Ectodermal cell (in vitro differentiated cells): Measurements from ENCODE around the gene CAMK2N1. TPM values are rescaled to one million over a fixed set of nuclear protein-coding genes. Genes with fewer than 3 reads are reported as not detected.
"Not testable (repeated sequence)": the region's sequence is repeated elsewhere in the genome, so short reads cannot be mapped to it uniquely, and the experiment has no call there.

Source experiments
- H3K27ac ChIP-seq: 2 replicates; pipeline ENCODE4 v1.7.0; 2013; ENCODE audit warnings: mild to moderate bottlenecking, low read depth, low read length; ENCODE audit not compliant: insufficient read depth, poor library complexity, severe bottlenecking
- H3K27me3 ChIP-seq: 2 replicates; pipeline ENCODE4 v1.7.0; 2013; ENCODE audit warnings: mild to moderate bottlenecking, low read length; ENCODE audit not compliant: insufficient read depth, control insufficient read depth, poor library complexity, severe bottlenecking
- H3K36me3 ChIP-seq: one replicate; pipeline ENCODE4 v1.7.0; 2013; ENCODE audit warnings: low read length; ENCODE audit not compliant: control insufficient read depth, insufficient read depth
- H3K4me1 ChIP-seq: one replicate; pipeline ENCODE4 v1.7.0; 2013; ENCODE audit warnings: low read length; ENCODE audit not compliant: control insufficient read depth, insufficient read depth
- H3K4me3 ChIP-seq: 2 replicates; pipeline ENCODE4 v1.7.0; 2013; ENCODE audit warnings: low read depth, low read length, control low read depth; ENCODE audit not compliant: insufficient read depth
- H3K9me3 ChIP-seq: 2 replicates; pipeline ENCODE4 v1.7.0; 2013; ENCODE audit warnings: mild to moderate bottlenecking, low read length, moderate library complexity; ENCODE audit not compliant: control insufficient read depth
- WGBS, 2 experiments: methylation state at CpG; one replicate each; pipeline ENCODE4 v1.1.7; 2013; ENCODE audit warnings: missing lambda C conversion rate in 2 of 2; 5-methylcytosine and 5-hydroxymethylcytosine counted together
- polyA plus RNA-seq, 4 experiments: library from polyadenylated mRNA; stranded (reverse); fragments of 50-300 nt; gene quantifications; one replicate each; pipeline ENCODE4 v1.2.3, GENCODE V29; 2013

Gene CAMK2N1
- 39.7 TPM for polyA plus RNA-seq (2013, experiment 1 of 4)
- polyA plus RNA-seq (2013, experiment 2 of 4) = 37.5 TPM
- polyA plus RNA-seq (2013, experiment 3 of 4) = 43.3 TPM
- 42.8 TPM for polyA plus RNA-seq (2013, experiment 4 of 4)

- peaks cover 45% of the 10 kb centered on the region for H3K27me3 ChIP-seq
- WGBS, 2 experiments = 1% methylated on average over 104 of the region's 104 CpGs
- peak within 1 kb of the TSS; percentile 69 for H3K27ac ChIP-seq
- peaks cover 17% of the 10 kb centered on the region for H3K4me1 ChIP-seq
- H3K4me3 ChIP-seq = peak within 1 kb of the TSS; percentile 84
- no peaks in the 10 kb centered on the region for H3K36me3 ChIP-seq
- H3K9me3 ChIP-seq = no peaks in the 10 kb centered on the region
Observed at GRCh38 chr1:20485527-20486456, at the start of gene CAMK2N1. Gene CAMK2N1 (minus strand): TSS chr1:20486210. CDS start chr1:20485379, 831 bp downstream.

GRCh38 chr1:20534659-20535417, 48.8 kb upstream of the CAMK2N1 start:
- no peak overlapping the region for H3K4me3 ChIP-seq
- no peaks in the 10 kb centered on the region for H3K4me1 ChIP-seq
- WGBS, 2 experiments = 72 to 73% methylated on average over 12 of the region's 12 CpGs
- no peak overlapping the region for H3K27ac ChIP-seq
- H3K27me3 ChIP-seq = peaks cover 36% of the 10 kb centered on the region
- H3K36me3 ChIP-seq = no peaks in the 10 kb centered on the region
- no peaks in the 10 kb centered on the region for H3K9me3 ChIP-seq

GRCh38 chr1:20533635-20534034, 47.6 kb upstream of the CAMK2N1 start:
- WGBS, 2 experiments = 78 to 84% methylated on average over 4 of the region's 4 CpGs
- Histone ChIP-seq H3K4me1 (no peaks in the 10 kb centered on the region), H3K36me3 (no peaks in the 10 kb centered on the region), H3K27ac (no peak overlapping the region), H3K4me3 (no peak overlapping the region), H3K27me3 (peaks cover 31% of the 10 kb centered on the region), H3K9me3 (no peaks in the 10 kb centered on the region)

- 77 to 79% methylated on average over 6 of the region's 6 CpGs for WGBS, 2 experiments
- H3K9me3 ChIP-seq = no peaks in the 10 kb centered on the region
- H3K27ac ChIP-seq = no peak overlapping the region
- H3K4me3 ChIP-seq = no peak overlapping the region
- H3K4me1 ChIP-seq = no peaks in the 10 kb centered on the region
- H3K36me3 ChIP-seq = no peaks in the 10 kb centered on the region
- peaks cover 24% of the 10 kb centered on the region for H3K27me3 ChIP-seq
Observed at GRCh38 chr1:20530901-20531300, 44.9 kb upstream of the CAMK2N1 start.

- Histone ChIP-seq H3K9me3 (no peaks in the 10 kb centered on the region), H3K27ac (no peak overlapping the region), H3K36me3 (no peaks in the 10 kb centered on the region), H3K4me1 (no peaks in the 10 kb centered on the region), H3K27me3 (peaks cover 24% of the 10 kb centered on the region), H3K4me3 (no peak overlapping the region)
- WGBS, 2 experiments = 77 to 84% methylated on average over 8 of the region's 8 CpGs
Observed at GRCh38 chr1:20530306-20530705, 44.3 kb upstream of the CAMK2N1 start.

GRCh38 chr1:20528221-20528620, 42.2 kb upstream of the CAMK2N1 start:
- Histone ChIP-seq H3K27ac (no peak overlapping the region), H3K4me3 (no peak overlapping the region), H3K4me1 (no peaks in the 10 kb centered on the region), H3K36me3 (no peaks in the 10 kb centered on the region), H3K9me3 (no peaks in the 10 kb centered on the region), H3K27me3 (peaks cover 17% of the 10 kb centered on the region)
- WGBS, 2 experiments = 72 to 74% methylated on average over 7 of the region's 7 CpGs

GRCh38 chr1:20526267-20526666, 40.3 kb upstream of the CAMK2N1 start:
- Histone ChIP-seq H3K27me3 (peaks cover 17% of the 10 kb centered on the region), H3K4me1 (no peaks in the 10 kb centered on the region), H3K36me3 (no peaks in the 10 kb centered on the region), H3K27ac (no peak overlapping the region), H3K4me3 (no peak overlapping the region), H3K9me3 (no peaks in the 10 kb centered on the region)
- WGBS, 2 experiments = 92 to 93% methylated on average over 6 of the region's 6 CpGs

- H3K27ac ChIP-seq = no peak overlapping the region
- WGBS, 2 experiments = 33% methylated on average over 17 of the region's 17 CpGs
- no peaks in the 10 kb centered on the region for H3K4me1 ChIP-seq
- peaks cover 8% of the 10 kb centered on the region for H3K27me3 ChIP-seq
- H3K36me3 ChIP-seq = no peaks in the 10 kb centered on the region
- no peak overlapping the region for H3K4me3 ChIP-seq
- H3K9me3 ChIP-seq = no peaks in the 10 kb centered on the region
Observed at GRCh38 chr1:20521960-20522861, 36.2 kb upstream of the CAMK2N1 start.

GRCh38 chr1:20519609-20520262, 33.7 kb upstream of the CAMK2N1 start:
- not testable (repeated sequence) for H3K36me3 ChIP-seq, H3K4me1 ChIP-seq, H3K27me3 ChIP-seq, H3K27ac ChIP-seq, H3K9me3 ChIP-seq, H3K4me3 ChIP-seq
- WGBS, 2 experiments = 78 to 84% methylated on average over 7 of the region's 7 CpGs
